ENCODE measurements around the gene CLDN5.

Gene CLDN5

GRCh38 chr22:19490628-19491230, 33.5 kb downstream of the CLDN5 start:
- in situ Hi-C loops (cut with MboI; ENCODE audit: low sequenced_read_pairs, unreplicated experiment): no loop called here
- no peak for TF ChIP-seq CTCF (IDR thresholded peaks at IDR 0.05; ENCODE audit: borderline replicate concordance, control extremely low read depth, extremely low read depth, insufficient read depth, missing control alignments)
- no peak for DNase-seq (ENCODE audit: low spot score)

GRCh38 chr22:19488884-19489843, 35.0 kb downstream of the CLDN5 start:
- no peak for DNase-seq (ENCODE audit: low spot score)
- in situ Hi-C loops (cut with MboI; ENCODE audit: low sequenced_read_pairs, unreplicated experiment): no loop called here
- TF ChIP-seq CTCF (IDR thresholded peaks at IDR 0.05; ENCODE audit: borderline replicate concordance, control extremely low read depth, extremely low read depth, insufficient read depth, missing control alignments): no peak

- DNase-seq (ENCODE audit: low spot score): no peak
- TF ChIP-seq CTCF (IDR thresholded peaks at IDR 0.05; ENCODE audit: borderline replicate concordance, control extremely low read depth, extremely low read depth, insufficient read depth, missing control alignments): no peak
- in situ Hi-C loops (cut with MboI; ENCODE audit: low sequenced_read_pairs, unreplicated experiment): no loop called here
These were observed 35.9 kb downstream of the CLDN5 start for GRCh38 chr22:19488285-19488684.

- TF ChIP-seq CTCF (IDR thresholded peaks at IDR 0.05; ENCODE audit: borderline replicate concordance, control extremely low read depth, extremely low read depth, insufficient read depth, missing control alignments): no peak
- in situ Hi-C loops (cut with MboI; ENCODE audit: low sequenced_read_pairs, unreplicated experiment): no loop called here
- DNase-seq (ENCODE audit: low spot score): no peak
These were observed 40.5 kb downstream of the CLDN5 start for GRCh38 chr22:19483481-19484244.

- no peak for DNase-seq (ENCODE audit: low spot score)
- in situ Hi-C loops (cut with MboI; ENCODE audit: low sequenced_read_pairs, unreplicated experiment): no loop called here
- no peak for TF ChIP-seq CTCF (IDR thresholded peaks at IDR 0.05; ENCODE audit: borderline replicate concordance, control extremely low read depth, extremely low read depth, insufficient read depth, missing control alignments)
These were observed 41.9 kb downstream of the CLDN5 start for GRCh38 chr22:19482297-19482696.

- no peak for TF ChIP-seq CTCF (IDR thresholded peaks at IDR 0.05; ENCODE audit: borderline replicate concordance, control extremely low read depth, extremely low read depth, insufficient read depth, missing control alignments)
These were observed 43.4 kb downstream of the CLDN5 start for GRCh38 chr22:19480789-19481188.

More at GRCh38 chr22:19480789-19481188, 43.4 kb downstream of the CLDN5 start:
- in situ Hi-C loops (cut with MboI; ENCODE audit: low sequenced_read_pairs, unreplicated experiment): no loop called here
- DNase-seq (ENCODE audit: low spot score): no peak
